ENCODE data around the gene IGFALS. TPM values are rescaled to one million over a fixed set of nuclear protein-coding genes. Genes with fewer than 3 reads are reported as not detected.

Gene IGFALS
- total RNA-seq, 1 donor from 2014 or later: not detected

- H3K27ac ChIP-seq: no peak overlapping the region
- intact Hi-C loops (cut with DNase I): no loop called here
- H3K4me3 ChIP-seq: no peak overlapping the region
- no peak for TF ChIP-seq POLR2A (IDR thresholded peaks at IDR 0.05)
- no peak for TF ChIP-seq CTCF (IDR thresholded peaks at IDR 0.05)
- no peak for TF ChIP-seq POLR2AphosphoS5 (IDR thresholded peaks at IDR 0.05; ENCODE audit: insufficient read depth in 1 of 2, low read depth in 1 of 2)
- no peaks in the 10 kb centered on the region for H3K27me3 ChIP-seq
- no peaks in the 10 kb centered on the region for H3K4me1 ChIP-seq
- DNase-seq (ENCODE audit: extremely low spot score in 2 of 2): no peak
- peaks cover 0 to 46% of the 10 kb centered on the region in 2 donors for H3K36me3 ChIP-seq
- no peaks in the 10 kb centered on the region for H3K9me3 ChIP-seq
These were observed 48.2 kb downstream of the IGFALS start for GRCh38 chr16:1745181-1745899.

GRCh38 chr16:1744338-1744840 is 49.1 kb downstream of the IGFALS start:
- intact Hi-C loops (cut with DNase I): no loop called here
- no peak for DNase-seq (ENCODE audit: extremely low spot score in 2 of 2)
- Histone ChIP-seq H3K4me3 (no peak overlapping the region), H3K36me3 (peaks cover 0 to 41% of the 10 kb centered on the region in 2 donors), H3K27me3 (no peaks in the 10 kb centered on the region), H3K9me3 (no peaks in the 10 kb centered on the region), H3K27ac (no peak overlapping the region), H3K4me1 (no peaks in the 10 kb centered on the region)
- no peak for TF ChIP-seq POLR2AphosphoS5 (IDR thresholded peaks at IDR 0.05; ENCODE audit: insufficient read depth in 1 of 2, low read depth in 1 of 2)
- TF ChIP-seq POLR2A (IDR thresholded peaks at IDR 0.05): no peak
- TF ChIP-seq CTCF (IDR thresholded peaks at IDR 0.05): no peak

- Histone ChIP-seq H3K9me3 (no peaks in the 10 kb centered on the region), H3K4me3 (no peak overlapping the region), H3K27me3 (no peaks in the 10 kb centered on the region), H3K36me3 (peaks cover 0 to 36% of the 10 kb centered on the region in 2 donors), H3K27ac (no peak overlapping the region), H3K4me1 (no peaks in the 10 kb centered on the region)
- TF ChIP-seq CTCF (IDR thresholded peaks at IDR 0.05): no peak
- TF ChIP-seq POLR2A (IDR thresholded peaks at IDR 0.05): no peak
- TF ChIP-seq POLR2AphosphoS5 (IDR thresholded peaks at IDR 0.05; ENCODE audit: insufficient read depth in 1 of 2, low read depth in 1 of 2): no peak
- intact Hi-C loops (cut with DNase I): no loop called here
- DNase-seq (ENCODE audit: extremely low spot score in 2 of 2): no peak
These were observed 49.8 kb downstream of the IGFALS start for GRCh38 chr16:1743376-1744337.

- Histone ChIP-seq H3K27ac (no peak overlapping the region), H3K9me3 (no peaks in the 10 kb centered on the region), H3K4me1 (no peaks in the 10 kb centered on the region), H3K36me3 (peaks cover 0 to 19% of the 10 kb centered on the region in 2 donors), H3K27me3 (no peaks in the 10 kb centered on the region), H3K4me3 (no peak overlapping the region)
- TF ChIP-seq POLR2A (IDR thresholded peaks at IDR 0.05): no peak
- TF ChIP-seq CTCF (IDR thresholded peaks at IDR 0.05): no peak
- TF ChIP-seq POLR2AphosphoS5 (IDR thresholded peaks at IDR 0.05; ENCODE audit: insufficient read depth in 1 of 2, low read depth in 1 of 2): no peak
- intact Hi-C loops (cut with DNase I): no loop called here
- no peak for DNase-seq (ENCODE audit: extremely low spot score in 2 of 2)
These were observed 51.8 kb downstream of the IGFALS start for GRCh38 chr16:1741553-1742165.

Data from vagina (tissue), 2 donors.